Measurements from ENCODE around the gene ST6GALNAC4. TPM values are rescaled to one million over a fixed set of nuclear protein-coding genes. Genes with fewer than 3 reads are reported as not detected.
A peak's percentile ranks its signal among the peaks of the same experiment; 100 is the strongest.

The ST6GALNAC4 gene
- total and polyA plus RNA-seq, 9 of the 15 experiments (the other 6 are each of a cell fraction or from before 2014, with no cell fraction given): 2.6 to 43.1 (median 15.4) TPM

- no peak for TF ChIP-seq CHAMP1 (IDR thresholded peaks at IDR 0.05)
- TF ChIP-seq KAT7 (CRISPR knock-in tag; IDR thresholded peaks at IDR 0.05; ENCODE audit: borderline replicate concordance): peak; percentile 77; the same call in 1 of the 2 replicates
- no peak for TF ChIP-seq SIN3B (IDR thresholded peaks at IDR 0.05; ENCODE audit: low read depth)
- peak; percentile 71; the same call in 1 of the 2 replicates for TF ChIP-seq ZKSCAN8 (CRISPR knock-in tag; IDR thresholded peaks at IDR 0.05)
- no peak for TF ChIP-seq ZNF408 (CRISPR knock-in tag; IDR thresholded peaks at IDR 0.05; ENCODE audit: low read depth)
- TF ChIP-seq HEY1 (CRISPR knock-in tag; IDR thresholded peaks at IDR 0.05; ENCODE audit: borderline replicate concordance): 0 out of 2 replicates have a peak, but pooled peaks have one; percentile 69
- TF ChIP-seq GABPA (tag; conservative IDR thresholded peaks at IDR 0.05; ENCODE audit: low read depth): peak; percentile 86
- no peak for TF ChIP-seq MNT (conservative IDR thresholded peaks at IDR 0.05)
- no peak for TF ChIP-seq GABPB2 (CRISPR knock-in tag; conservative IDR thresholded peaks at IDR 0.05)
- TF ChIP-seq ZBTB7A (IDR thresholded peaks at IDR 0.05; ENCODE audit: borderline replicate concordance, control insufficient read depth, low read depth, low read length): peak; percentile 74
- TF ChIP-seq COPS2 (conservative IDR thresholded peaks at IDR 0.05): no peak
- TF ChIP-seq ZEB2 (IDR thresholded peaks at IDR 0.05): peak; percentile 85
- no peak for TF ChIP-seq BMI1 (IDR thresholded peaks at IDR 0.05; ENCODE audit: low read length)
- TF ChIP-seq NKRF (IDR thresholded peaks at IDR 0.05; ENCODE audit: borderline replicate concordance): no peak
- peak; percentile 60; the same call in 1 of the 2 replicates for TF ChIP-seq TAF7 (tag; IDR thresholded peaks at IDR 0.05)
- TF ChIP-seq ZNF280A (IDR thresholded peaks at IDR 0.05; ENCODE audit: low read depth, partially characterized antibody): no peak
- peak; percentile 100 for TF ChIP-seq BRD9 (IDR thresholded peaks at IDR 0.05; ENCODE audit: low read depth, partially characterized antibody)
- peak; percentile 92; the same call in 1 of the 2 replicates for TF ChIP-seq MED1 (CRISPR knock-in tag; IDR thresholded peaks at IDR 0.05; ENCODE audit: borderline replicate concordance)
Measured at GRCh38 chr9:127862075-127863011, 54.5 kb downstream of the ST6GALNAC4 start (continued).
